Suprapubic skin (tissue), 3 donors: Measurements from ENCODE around the gene XXYLT1.

Source experiments
- POLR2A ChIP-seq, 2 donors: fragments of 450-650 bp; IDR thresholded peaks; one replicate each; pipeline ENCODE4 v1.6.1; 2017; ENCODE audit warnings: antibody characterized with exemption in 2 of 2, mild to moderate bottlenecking in 2 of 2, moderate library complexity in 2 of 2
- TF ChIP-seq, protein P1 (sequence below), 2 donors: fragments of 200-600 bp in 1 of 2; fragments of 450-650 bp in 1 of 2; sonication (generic) in 1 of 2; IDR thresholded peaks; one replicate each; pipeline ENCODE4 v1.5.1; 2016 to 2019; ENCODE audit warnings: antibody characterized with exemption in 2 of 2, mild to moderate bottlenecking in 1 of 2, moderate library complexity in 1 of 2

DNA sequence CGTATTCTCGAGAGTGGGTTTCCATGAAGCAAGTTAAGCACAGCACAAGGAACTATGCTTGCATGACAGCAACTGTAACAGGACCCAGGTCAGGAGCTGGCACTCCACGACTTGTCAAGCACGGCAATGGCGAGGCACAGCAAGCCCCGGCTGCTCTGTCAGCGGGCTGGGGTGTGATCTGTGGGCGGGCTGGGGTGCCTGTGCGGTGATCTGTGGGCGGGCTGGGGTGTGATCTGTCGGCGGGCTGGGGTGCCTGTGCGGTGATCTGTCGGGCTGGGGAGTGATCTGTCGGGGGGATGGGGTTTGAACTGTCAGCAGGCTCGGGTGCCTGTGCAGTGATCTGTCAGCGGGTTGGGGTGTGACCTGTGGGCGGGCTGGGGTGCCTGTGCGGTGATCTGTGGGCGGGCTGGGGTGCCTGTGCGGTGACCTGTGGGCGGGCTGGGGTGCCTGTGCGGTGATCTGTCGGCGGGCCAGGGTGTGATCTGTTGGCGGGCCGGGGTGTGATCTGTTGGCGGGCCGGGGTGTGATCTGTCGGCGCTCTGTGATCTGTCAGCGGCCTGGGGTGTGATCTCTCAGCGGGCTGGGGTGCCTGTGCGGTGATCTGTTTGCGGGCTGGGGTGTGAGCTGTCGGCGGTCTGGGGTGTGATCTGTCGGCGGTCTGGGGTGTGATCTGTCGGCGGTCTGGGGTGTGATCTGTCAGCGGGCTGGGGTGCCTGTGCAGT lies 205.7 kb downstream of the XXYLT1 start:
- no peak for TF ChIP-seq POLR2A (IDR thresholded peaks at IDR 0.05)
- TF ChIP-seq, protein P1, sequence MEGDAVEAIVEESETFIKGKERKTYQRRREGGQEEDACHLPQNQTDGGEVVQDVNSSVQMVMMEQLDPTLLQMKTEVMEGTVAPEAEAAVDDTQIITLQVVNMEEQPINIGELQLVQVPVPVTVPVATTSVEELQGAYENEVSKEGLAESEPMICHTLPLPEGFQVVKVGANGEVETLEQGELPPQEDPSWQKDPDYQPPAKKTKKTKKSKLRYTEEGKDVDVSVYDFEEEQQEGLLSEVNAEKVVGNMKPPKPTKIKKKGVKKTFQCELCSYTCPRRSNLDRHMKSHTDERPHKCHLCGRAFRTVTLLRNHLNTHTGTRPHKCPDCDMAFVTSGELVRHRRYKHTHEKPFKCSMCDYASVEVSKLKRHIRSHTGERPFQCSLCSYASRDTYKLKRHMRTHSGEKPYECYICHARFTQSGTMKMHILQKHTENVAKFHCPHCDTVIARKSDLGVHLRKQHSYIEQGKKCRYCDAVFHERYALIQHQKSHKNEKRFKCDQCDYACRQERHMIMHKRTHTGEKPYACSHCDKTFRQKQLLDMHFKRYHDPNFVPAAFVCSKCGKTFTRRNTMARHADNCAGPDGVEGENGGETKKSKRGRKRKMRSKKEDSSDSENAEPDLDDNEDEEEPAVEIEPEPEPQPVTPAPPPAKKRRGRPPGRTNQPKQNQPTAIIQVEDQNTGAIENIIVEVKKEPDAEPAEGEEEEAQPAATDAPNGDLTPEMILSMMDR (IDR thresholded peaks at IDR 0.05), result no peak
